K562 (cell line): ENCODE measurements around the gene RPS6KL1. TPM values are rescaled to one million over a fixed set of nuclear protein-coding genes. Genes with fewer than 3 reads are reported as not detected.

ENCODE experiments used
- BRD4 ChIP-seq: fragments of 200-600 bp; sonication (generic); IDR thresholded peaks from 2 replicates; pipeline ENCODE4 v1.6.1; 2017; ENCODE audit warnings: inconsistent platforms
- LEF1 ChIP-seq: fragments of 450-650 bp; IDR thresholded peaks from 2 replicates; pipeline ENCODE4 v1.6.1; 2016; ENCODE audit warnings: mild to moderate bottlenecking
- PHB2 ChIP-seq: fragments of 450-650 bp; IDR thresholded peaks from 2 replicates; pipeline ENCODE4 v1.6.1; 2017; ENCODE audit warnings: low read depth
- POLR2H ChIP-seq: IDR thresholded peaks from 2 replicates; pipeline ENCODE4 v1.6.1; 2016; ENCODE audit warnings: missing genetic modification characterization, low read depth, mild to moderate bottlenecking, control low read depth, missing compliant biosample characterization, moderate library complexity
- ZNF134 ChIP-seq: fragments of 250-450 bp; sonication (Bioruptor Pico); conservative IDR thresholded peaks from 2 replicates; pipeline ENCODE4 v1.4.0; 2020
- ZNF551 ChIP-seq: fragments of 250-450 bp; sonication (Bioruptor Pico); IDR thresholded peaks from 2 replicates; pipeline ENCODE4 v1.5.0; 2021; ENCODE audit warnings: mild to moderate bottlenecking, moderate library complexity
- polyA plus RNA-seq, 8 experiments: library from polyadenylated mRNA; depleted of rRNA in 4 of 8; stranded (reverse) in 5 of 8; unstranded in 3 of 8; fragments of >200 nt; fragmentation: Nextera tagmentation in 2 of 8; fragmentation: Illumina TruSeq in 1 of 8; extraction: Ambion mirVana in 2 of 8; extraction: Trizol in 1 of 8; gene quantifications; 2 replicates each; pipeline versions ENCODE4 v1.2.1 to v1.2.3, GENCODE V29; 2011 to 2014; ENCODE audit warnings: inconsistent platforms in 1 of 8, missing spikeins in 1 of 8
- total RNA-seq, 7 experiments: library from RNA; depleted of rRNA in 6 of 7; stranded (reverse); fragments of >200 nt in 6 of 7; fragmentation: Illumina TruSeq in 2 of 7; extraction: Trizol in 2 of 7; gene quantifications; 2 replicates each; pipeline versions ENCODE4 v1.2.1 to v1.2.3, GENCODE V29; 2011 to 2021; ENCODE audit warnings: low replicate concordance in 1 of 7
- TF ChIP-seq, protein P1 (sequence below): fragments of 450-650 bp; IDR thresholded peaks from 2 replicates; pipeline ENCODE4 v1.6.1; 2016; ENCODE audit warnings: mild to moderate bottlenecking, moderate library complexity

The RPS6KL1 gene
- total and polyA plus RNA-seq, 9 of the 15 experiments (the other 6 are each of a cell fraction or from before 2014, with no cell fraction given), result 0.91 to 15.5 (median 8.1) TPM

GRCh38 chr14:74940956-74941565, 18.0 kb upstream of the RPS6KL1 start (continued):
- TF ChIP-seq, protein P1, sequence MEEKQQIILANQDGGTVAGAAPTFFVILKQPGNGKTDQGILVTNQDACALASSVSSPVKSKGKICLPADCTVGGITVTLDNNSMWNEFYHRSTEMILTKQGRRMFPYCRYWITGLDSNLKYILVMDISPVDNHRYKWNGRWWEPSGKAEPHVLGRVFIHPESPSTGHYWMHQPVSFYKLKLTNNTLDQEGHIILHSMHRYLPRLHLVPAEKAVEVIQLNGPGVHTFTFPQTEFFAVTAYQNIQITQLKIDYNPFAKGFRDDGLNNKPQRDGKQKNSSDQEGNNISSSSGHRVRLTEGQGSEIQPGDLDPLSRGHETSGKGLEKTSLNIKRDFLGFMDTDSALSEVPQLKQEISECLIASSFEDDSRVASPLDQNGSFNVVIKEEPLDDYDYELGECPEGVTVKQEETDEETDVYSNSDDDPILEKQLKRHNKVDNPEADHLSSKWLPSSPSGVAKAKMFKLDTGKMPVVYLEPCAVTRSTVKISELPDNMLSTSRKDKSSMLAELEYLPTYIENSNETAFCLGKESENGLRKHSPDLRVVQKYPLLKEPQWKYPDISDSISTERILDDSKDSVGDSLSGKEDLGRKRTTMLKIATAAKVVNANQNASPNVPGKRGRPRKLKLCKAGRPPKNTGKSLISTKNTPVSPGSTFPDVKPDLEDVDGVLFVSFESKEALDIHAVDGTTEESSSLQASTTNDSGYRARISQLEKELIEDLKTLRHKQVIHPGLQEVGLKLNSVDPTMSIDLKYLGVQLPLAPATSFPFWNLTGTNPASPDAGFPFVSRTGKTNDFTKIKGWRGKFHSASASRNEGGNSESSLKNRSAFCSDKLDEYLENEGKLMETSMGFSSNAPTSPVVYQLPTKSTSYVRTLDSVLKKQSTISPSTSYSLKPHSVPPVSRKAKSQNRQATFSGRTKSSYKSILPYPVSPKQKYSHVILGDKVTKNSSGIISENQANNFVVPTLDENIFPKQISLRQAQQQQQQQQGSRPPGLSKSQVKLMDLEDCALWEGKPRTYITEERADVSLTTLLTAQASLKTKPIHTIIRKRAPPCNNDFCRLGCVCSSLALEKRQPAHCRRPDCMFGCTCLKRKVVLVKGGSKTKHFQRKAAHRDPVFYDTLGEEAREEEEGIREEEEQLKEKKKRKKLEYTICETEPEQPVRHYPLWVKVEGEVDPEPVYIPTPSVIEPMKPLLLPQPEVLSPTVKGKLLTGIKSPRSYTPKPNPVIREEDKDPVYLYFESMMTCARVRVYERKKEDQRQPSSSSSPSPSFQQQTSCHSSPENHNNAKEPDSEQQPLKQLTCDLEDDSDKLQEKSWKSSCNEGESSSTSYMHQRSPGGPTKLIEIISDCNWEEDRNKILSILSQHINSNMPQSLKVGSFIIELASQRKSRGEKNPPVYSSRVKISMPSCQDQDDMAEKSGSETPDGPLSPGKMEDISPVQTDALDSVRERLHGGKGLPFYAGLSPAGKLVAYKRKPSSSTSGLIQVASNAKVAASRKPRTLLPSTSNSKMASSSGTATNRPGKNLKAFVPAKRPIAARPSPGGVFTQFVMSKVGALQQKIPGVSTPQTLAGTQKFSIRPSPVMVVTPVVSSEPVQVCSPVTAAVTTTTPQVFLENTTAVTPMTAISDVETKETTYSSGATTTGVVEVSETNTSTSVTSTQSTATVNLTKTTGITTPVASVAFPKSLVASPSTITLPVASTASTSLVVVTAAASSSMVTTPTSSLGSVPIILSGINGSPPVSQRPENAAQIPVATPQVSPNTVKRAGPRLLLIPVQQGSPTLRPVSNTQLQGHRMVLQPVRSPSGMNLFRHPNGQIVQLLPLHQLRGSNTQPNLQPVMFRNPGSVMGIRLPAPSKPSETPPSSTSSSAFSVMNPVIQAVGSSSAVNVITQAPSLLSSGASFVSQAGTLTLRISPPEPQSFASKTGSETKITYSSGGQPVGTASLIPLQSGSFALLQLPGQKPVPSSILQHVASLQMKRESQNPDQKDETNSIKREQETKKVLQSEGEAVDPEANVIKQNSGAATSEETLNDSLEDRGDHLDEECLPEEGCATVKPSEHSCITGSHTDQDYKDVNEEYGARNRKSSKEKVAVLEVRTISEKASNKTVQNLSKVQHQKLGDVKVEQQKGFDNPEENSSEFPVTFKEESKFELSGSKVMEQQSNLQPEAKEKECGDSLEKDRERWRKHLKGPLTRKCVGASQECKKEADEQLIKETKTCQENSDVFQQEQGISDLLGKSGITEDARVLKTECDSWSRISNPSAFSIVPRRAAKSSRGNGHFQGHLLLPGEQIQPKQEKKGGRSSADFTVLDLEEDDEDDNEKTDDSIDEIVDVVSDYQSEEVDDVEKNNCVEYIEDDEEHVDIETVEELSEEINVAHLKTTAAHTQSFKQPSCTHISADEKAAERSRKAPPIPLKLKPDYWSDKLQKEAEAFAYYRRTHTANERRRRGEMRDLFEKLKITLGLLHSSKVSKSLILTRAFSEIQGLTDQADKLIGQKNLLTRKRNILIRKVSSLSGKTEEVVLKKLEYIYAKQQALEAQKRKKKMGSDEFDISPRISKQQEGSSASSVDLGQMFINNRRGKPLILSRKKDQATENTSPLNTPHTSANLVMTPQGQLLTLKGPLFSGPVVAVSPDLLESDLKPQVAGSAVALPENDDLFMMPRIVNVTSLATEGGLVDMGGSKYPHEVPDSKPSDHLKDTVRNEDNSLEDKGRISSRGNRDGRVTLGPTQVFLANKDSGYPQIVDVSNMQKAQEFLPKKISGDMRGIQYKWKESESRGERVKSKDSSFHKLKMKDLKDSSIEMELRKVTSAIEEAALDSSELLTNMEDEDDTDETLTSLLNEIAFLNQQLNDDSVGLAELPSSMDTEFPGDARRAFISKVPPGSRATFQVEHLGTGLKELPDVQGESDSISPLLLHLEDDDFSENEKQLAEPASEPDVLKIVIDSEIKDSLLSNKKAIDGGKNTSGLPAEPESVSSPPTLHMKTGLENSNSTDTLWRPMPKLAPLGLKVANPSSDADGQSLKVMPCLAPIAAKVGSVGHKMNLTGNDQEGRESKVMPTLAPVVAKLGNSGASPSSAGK, result no peak
- TF ChIP-seq LEF1 (no peak), BRD4 (no peak), ZNF551 (CRISPR knock-in tag) (no peak), PHB2 (no peak), POLR2H (tag) (no peak), ZNF134 (no peak)
